Subcutaneous adipose tissue (tissue), 4 donors: ENCODE measurements around the gene TAPBPL. TPM values are rescaled to one million over a fixed set of nuclear protein-coding genes. Genes with fewer than 3 reads are reported as not detected.

ENCODE experiments used
- CTCF ChIP-seq: fragments of 450-650 bp; IDR thresholded peaks from one replicate; pipeline ENCODE4 v1.5.1; 2016; ENCODE audit warnings: low read depth, mild to moderate bottlenecking, control low read depth, antibody characterized with exemption, moderate library complexity
- total RNA-seq, 4 donors: library from RNA; depleted of rRNA; stranded (reverse); fragments of >200 nt; gene quantifications; one replicate each; pipeline ENCODE4 v1.1.0, GENCODE V29; 2016

Gene TAPBPL
- total RNA-seq, 4 donors from 2014 or later = 17.3 to 26.3 (median 23.4) TPM

DNA sequence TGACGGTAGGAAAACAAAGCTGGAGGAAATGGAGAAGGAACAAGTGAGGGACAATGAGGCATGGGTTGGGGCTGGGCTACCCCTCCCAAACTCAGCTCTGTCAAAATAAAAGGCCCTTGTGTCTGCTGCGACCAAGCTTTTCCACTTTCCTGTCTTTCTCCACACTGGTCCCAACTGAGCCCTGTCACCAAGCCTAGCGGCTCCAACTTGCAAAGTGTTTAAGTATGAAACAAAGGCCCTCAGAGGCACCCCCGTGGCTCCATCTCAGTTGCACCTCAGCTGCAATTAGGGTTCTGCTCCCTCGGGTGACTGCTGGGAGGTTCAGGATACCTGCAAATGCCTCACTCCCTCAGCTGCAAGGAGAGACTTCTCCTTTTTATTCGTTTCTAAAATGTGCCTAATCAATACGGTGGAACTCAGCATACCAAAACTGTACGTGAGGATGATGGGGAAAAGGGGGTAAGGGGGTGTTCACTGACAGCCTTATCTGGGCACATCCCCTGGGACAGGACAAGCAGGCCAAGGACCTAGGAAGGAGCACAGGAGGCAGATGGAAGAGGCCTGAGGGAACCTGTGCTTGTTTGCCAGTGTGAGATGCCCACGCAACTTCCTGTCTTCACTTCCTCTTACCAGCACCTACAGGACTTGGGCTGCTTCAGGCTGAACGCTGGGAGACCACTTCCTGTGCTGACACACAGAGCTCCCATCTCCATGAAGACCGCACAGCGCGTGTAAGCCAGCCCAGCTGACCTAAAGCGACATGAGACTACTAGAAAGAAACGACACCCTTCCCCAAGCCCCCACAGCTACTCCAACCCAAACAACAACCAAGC, 9.8 kb downstream of the TAPBPL start:
- no peak for TF ChIP-seq CTCF

DNA sequence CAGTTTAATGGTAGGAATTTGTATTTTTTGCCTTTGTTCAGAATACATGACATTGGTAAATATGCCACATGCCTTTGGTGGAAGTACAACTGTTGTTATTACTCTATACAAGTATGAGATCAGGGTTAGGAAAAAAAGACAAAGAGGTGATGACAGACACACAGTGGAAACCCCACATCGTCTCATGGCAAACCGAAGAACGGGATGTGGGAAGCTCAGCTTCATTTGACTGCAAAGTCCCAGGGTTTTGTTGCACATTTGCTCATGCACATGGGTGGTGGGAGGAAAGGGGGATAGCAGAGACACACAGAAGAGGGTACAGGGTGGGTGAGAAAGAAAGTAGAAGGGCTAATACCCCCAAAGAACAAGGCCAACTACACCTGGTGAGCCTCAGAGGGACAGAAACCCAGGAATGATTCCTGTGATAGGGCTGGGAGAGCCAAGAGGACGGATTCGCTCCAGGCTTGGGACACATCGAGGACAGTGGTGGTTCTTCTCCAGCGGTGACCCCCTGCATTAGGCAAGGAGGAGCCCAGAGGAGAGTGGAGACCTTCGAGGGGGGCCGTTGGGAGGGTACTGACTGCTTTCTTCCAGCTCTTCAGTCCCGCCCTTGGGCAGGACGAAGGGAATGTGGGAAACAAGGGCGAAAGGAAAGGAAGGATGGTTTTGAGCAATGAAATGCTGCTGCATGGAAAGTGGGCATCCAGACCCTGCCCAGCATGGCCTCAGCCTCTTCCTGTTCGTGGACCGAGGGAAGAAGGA, 10.6 kb downstream of the TAPBPL start:
- no peak for TF ChIP-seq CTCF

DNA sequence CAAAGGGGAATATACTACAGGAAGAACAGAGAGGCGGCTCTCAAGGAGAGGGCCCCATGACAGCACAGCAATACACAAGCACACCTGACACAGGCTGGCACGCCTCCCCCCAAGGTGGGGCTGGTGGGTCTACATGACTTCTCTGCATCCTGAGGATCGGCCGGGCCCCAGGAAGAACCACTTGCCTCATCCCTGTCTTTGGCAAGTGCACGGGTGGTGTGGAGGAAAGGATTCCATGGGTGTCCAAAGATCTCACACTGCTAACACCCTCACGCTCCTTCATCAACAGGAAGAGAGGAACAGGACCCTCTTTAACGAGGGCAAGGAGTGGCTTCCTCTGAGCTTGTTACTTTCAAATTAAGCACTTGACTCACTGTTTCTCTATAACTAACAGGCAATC, 11.4 kb downstream of the TAPBPL start:
- no peak for TF ChIP-seq CTCF

- TF ChIP-seq CTCF = no peak
Measured at GRCh38 chr12:6463858-6464257, 12.0 kb downstream of the TAPBPL start.

DNA sequence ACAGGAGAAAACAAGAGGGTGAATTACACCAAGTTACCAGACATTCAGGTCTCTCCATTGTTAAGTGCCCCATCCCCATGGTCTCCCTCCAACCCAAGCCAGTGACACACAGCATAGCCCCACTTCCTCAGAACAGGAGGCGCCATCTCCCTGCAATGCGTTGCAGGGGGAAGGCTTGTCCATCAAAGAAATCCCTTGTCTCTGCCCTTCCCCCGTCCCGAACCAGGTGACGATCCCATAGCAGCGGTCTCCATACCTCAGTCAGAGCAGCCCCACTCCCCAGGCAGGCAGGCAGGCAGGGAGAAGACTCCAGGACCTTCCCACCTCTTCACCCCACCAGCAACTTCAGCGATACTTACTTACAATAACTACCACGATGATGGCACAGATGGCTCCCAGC, 12.7 kb downstream of the TAPBPL start:
- TF ChIP-seq CTCF = no peak

GRCh38 chr12:6465467-6466183, 13.8 kb downstream of the TAPBPL start:
- no peak for TF ChIP-seq CTCF

GRCh38 chr12:6466184-6466573, 14.3 kb downstream of the TAPBPL start:
- no peak for TF ChIP-seq CTCF
